Measurements from ENCODE around the gene UMAD1.
A peak's percentile ranks its signal among the peaks of the same experiment; 100 is the strongest.
"Not testable (repeated sequence)": the region's sequence is repeated elsewhere in the genome, so short reads cannot be mapped to it uniquely, and the experiment has no call there.

The UMAD1 gene

DNA sequence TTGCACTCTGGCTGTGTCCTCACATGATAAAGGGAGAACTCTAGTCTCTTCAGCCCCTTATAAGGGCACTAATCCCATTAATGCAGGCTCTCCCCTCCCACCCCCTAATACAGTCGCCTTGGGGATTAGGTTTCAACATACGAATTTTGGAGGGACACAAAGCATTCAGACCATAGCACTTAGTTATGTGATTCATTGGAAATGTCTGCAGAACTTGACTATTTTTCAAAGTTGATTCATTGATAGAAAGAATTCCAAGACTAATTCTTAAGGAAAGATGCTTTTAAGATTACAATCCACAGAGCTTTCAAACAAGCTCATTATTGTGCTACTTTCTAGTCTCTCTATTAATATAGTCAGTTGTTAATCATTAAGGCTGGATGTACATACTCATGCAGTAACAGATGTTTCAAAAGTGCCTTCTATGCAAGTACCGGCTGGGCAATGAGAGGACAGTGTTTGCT is 163.2 kb downstream of the UMAD1 start:
- ATAC-seq, result peak; percentile 51; the same call in 2 of the 3 replicates
- TF ChIP-seq OSR1 (CRISPR knock-in tag; IDR thresholded peaks at IDR 0.05), result no peak
- TF ChIP-seq ISL1 (CRISPR knock-in tag; IDR thresholded peaks at IDR 0.05), result peak; percentile 93

DNA sequence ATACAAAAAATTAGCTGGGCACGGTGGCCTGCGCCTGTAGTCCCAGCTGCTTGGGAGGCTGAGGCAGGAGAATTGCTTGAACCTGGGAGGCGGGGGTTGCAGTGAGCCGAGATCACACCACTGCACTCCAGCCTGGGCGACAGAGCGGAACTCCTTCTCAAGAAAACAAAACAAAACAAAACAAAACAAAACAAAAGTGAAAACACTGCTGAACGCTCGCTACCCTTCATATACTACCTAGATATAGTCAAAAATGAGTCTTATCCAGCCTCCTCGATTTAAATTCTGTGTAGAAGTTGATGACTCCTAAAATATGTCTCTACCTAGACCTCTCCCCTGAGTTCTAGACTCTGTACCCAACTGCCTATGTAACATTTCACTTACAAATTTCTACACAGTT is 164.3 kb downstream of the UMAD1 start:
- ATAC-seq, result not testable (repeated sequence)

DNA sequence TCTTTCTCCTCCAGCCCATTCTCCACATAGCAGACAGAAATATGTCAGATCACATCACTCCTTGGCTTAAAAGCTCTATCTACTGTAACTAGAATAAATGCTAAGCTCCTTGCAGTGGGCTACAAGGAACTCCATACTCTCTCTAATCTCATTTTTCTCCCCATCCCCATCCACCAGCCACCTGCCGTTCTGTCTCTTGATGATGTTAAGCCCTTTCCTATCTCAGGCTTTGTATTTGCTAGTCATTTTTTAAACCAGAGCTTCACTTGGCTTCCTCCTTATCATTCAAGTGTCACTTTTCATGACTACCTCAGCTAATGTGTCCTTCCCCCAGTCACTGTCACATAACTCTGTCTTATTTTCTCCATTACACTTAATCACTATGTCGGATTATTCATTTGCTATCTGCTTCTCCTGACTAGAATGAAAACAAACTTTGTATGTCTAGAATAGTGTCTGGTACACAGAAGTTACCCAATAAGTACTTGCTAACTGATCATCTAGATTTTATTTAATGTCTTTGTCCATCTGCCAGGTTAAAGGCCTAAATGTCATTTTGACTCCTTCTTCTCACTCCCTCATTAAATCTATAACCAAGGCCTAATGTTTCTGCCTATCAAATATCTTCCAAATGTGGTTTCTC is 165.1 kb downstream of the UMAD1 start:
- no peak for ATAC-seq
- 0 out of 2 replicates have a peak, but pooled peaks have one; percentile 32 for TF ChIP-seq ISL1 (CRISPR knock-in tag; IDR thresholded peaks at IDR 0.05)
- TF ChIP-seq OSR1 (CRISPR knock-in tag; IDR thresholded peaks at IDR 0.05), result no peak

GRCh38 chr7:7808156-7808555 is 167.6 kb downstream of the UMAD1 start:
- ATAC-seq, result peak; percentile 51; the same call in 2 of the 3 replicates
- no peak for TF ChIP-seq RARB (CRISPR knock-in tag; IDR thresholded peaks at IDR 0.05)
- TF ChIP-seq ZC3H10 (CRISPR knock-in tag; IDR thresholded peaks at IDR 0.05), result peak; percentile 10; the same call in 1 of the 2 replicates

DNA sequence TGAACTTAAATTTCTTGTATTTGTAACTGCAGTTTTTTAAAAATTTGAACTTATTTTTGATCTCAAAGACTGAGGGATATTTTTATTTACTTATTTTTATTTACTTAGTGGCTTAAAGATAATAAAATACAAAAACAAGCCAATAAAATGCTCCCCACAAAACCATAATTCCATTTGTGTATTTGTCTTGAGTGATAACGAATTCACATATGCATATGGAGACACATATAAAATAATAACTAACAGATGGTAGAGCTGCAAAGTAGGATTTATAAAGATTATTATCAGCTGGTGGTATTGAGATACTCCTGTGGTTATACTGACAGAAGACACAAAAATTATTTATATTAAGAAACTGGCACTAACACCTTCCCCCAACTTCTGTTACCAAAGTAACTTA is 168.1 kb downstream of the UMAD1 start:
- no peak for ATAC-seq

DNA sequence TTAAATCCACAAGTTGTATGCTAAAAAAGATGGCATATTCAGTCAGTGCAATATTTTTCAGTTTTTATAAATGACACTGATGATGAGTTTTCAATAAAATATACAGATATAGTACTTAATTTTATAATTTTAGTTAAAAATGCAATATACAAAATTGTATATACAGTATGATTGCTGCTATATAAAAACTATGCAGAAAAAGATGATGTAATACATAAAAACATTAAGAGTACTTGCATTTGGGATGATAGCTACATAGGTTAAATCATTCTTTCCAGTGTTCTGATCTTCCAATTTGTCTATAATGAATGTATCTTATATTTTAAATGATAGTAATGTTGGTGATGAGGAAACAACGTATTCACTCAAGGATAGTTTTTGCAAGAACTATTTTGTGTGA is 169.8 kb downstream of the UMAD1 start:
- ATAC-seq, result no peak
- TF ChIP-seq SNAI2 (CRISPR knock-in tag; IDR thresholded peaks at IDR 0.05) (no peak), TOX (CRISPR knock-in tag; IDR thresholded peaks at IDR 0.05; ENCODE audit: borderline replicate concordance) (no peak), PPARA (CRISPR knock-in tag; IDR thresholded peaks at IDR 0.05; ENCODE audit: borderline replicate concordance) (no peak), CREB5 (CRISPR knock-in tag; IDR thresholded peaks at IDR 0.05; ENCODE audit: low read depth) (no peak), ZNF8 (CRISPR knock-in tag; IDR thresholded peaks at IDR 0.05) (no peak), ZC3H10 (CRISPR knock-in tag; IDR thresholded peaks at IDR 0.05) (no peak), BACH2 (CRISPR knock-in tag; IDR thresholded peaks at IDR 0.05; ENCODE audit: borderline replicate concordance) (no peak), ZFP3 (CRISPR knock-in tag; IDR thresholded peaks at IDR 0.05) (no peak), CSDC2 (CRISPR knock-in tag; IDR thresholded peaks at IDR 0.05) (no peak), ESRRG (CRISPR knock-in tag; IDR thresholded peaks at IDR 0.05) (no peak), PATZ1 (CRISPR knock-in tag; IDR thresholded peaks at IDR 0.05; ENCODE audit: borderline replicate concordance) (no peak), ARNTL (CRISPR knock-in tag; IDR thresholded peaks at IDR 0.05; ENCODE audit: borderline replicate concordance, low read depth) (no peak), ZNF565 (CRISPR knock-in tag; conservative IDR thresholded peaks at IDR 0.05; ENCODE audit: low read depth) (no peak), TCF4 (CRISPR knock-in tag; IDR thresholded peaks at IDR 0.05; ENCODE audit: borderline replicate concordance) (no peak), RARB (CRISPR knock-in tag; IDR thresholded peaks at IDR 0.05) (no peak)
- TF ChIP-seq, protein P1, sequence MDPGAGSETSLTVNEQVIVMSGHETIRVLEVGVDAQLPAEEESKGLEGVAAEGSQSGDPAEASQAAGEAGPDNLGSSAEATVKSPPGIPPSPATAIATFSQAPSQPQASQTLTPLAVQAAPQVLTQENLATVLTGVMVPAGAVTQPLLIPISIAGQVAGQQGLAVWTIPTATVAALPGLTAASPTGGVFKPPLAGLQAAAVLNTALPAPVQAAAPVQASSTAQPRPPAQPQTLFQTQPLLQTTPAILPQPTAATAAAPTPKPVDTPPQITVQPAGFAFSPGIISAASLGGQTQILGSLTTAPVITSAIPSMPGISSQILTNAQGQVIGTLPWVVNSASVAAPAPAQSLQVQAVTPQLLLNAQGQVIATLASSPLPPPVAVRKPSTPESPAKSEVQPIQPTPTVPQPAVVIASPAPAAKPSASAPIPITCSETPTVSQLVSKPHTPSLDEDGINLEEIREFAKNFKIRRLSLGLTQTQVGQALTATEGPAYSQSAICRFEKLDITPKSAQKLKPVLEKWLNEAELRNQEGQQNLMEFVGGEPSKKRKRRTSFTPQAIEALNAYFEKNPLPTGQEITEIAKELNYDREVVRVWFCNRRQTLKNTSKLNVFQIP (CRISPR knock-in tag; IDR thresholded peaks at IDR 0.05; ENCODE audit: borderline replicate concordance, low read depth), result no peak
- TF ChIP-seq, protein P2, sequence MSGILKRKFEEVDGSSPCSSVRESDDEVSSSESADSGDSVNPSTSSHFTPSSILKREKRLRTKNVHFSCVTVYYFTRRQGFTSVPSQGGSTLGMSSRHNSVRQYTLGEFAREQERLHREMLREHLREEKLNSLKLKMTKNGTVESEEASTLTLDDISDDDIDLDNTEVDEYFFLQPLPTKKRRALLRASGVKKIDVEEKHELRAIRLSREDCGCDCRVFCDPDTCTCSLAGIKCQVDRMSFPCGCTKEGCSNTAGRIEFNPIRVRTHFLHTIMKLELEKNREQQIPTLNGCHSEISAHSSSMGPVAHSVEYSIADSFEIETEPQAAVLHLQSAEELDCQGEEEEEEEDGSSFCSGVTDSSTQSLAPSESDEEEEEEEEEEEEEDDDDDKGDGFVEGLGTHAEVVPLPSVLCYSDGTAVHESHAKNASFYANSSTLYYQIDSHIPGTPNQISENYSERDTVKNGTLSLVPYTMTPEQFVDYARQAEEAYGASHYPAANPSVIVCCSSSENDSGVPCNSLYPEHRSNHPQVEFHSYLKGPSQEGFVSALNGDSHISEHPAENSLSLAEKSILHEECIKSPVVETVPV (CRISPR knock-in tag; IDR thresholded peaks at IDR 0.05), result no peak
- TF ChIP-seq, protein P3, sequence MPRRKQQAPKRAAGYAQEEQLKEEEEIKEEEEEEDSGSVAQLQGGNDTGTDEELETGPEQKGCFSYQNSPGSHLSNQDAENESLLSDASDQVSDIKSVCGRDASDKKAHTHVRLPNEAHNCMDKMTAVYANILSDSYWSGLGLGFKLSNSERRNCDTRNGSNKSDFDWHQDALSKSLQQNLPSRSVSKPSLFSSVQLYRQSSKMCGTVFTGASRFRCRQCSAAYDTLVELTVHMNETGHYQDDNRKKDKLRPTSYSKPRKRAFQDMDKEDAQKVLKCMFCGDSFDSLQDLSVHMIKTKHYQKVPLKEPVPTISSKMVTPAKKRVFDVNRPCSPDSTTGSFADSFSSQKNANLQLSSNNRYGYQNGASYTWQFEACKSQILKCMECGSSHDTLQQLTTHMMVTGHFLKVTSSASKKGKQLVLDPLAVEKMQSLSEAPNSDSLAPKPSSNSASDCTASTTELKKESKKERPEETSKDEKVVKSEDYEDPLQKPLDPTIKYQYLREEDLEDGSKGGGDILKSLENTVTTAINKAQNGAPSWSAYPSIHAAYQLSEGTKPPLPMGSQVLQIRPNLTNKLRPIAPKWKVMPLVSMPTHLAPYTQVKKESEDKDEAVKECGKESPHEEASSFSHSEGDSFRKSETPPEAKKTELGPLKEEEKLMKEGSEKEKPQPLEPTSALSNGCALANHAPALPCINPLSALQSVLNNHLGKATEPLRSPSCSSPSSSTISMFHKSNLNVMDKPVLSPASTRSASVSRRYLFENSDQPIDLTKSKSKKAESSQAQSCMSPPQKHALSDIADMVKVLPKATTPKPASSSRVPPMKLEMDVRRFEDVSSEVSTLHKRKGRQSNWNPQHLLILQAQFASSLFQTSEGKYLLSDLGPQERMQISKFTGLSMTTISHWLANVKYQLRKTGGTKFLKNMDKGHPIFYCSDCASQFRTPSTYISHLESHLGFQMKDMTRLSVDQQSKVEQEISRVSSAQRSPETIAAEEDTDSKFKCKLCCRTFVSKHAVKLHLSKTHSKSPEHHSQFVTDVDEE (CRISPR knock-in tag; IDR thresholded peaks at IDR 0.05), result no peak

More for the DNA sequence above, 168.1 kb downstream of the UMAD1 start:
- TF ChIP-seq TCF4 (CRISPR knock-in tag; IDR thresholded peaks at IDR 0.05; ENCODE audit: borderline replicate concordance) (peak; percentile 79; the same call in 1 of the 2 replicates), ZC3H10 (CRISPR knock-in tag; IDR thresholded peaks at IDR 0.05) (no peak)

Data from SK-N-SH treated with all-trans-retinoic acid at 6 μM for 48 hours (cell line).